Measurements from ENCODE around the gene SMG7.

- TF ChIP-seq CTCF (IDR thresholded peaks at IDR 0.05 in 2 of 3, conservative IDR thresholded peaks at IDR 0.05 in 1 of 3; ENCODE audit: borderline replicate concordance in 1 of 3, insufficient read depth in 1 of 3, low read depth in 2 of 3, low read length in 2 of 3): no peak
- no peak for TF ChIP-seq EZH2 (IDR thresholded peaks at IDR 0.05)
- no peak for TF ChIP-seq REST (IDR thresholded peaks at IDR 0.05; ENCODE audit: low read depth)
These were observed 18.6 kb downstream of the SMG7 start for GRCh38 chr1:183490932-183491331.
